LNCAP (cell line): ENCODE data around the gene VPS51.

Source experiments
- CTCF ChIP-seq: fragments of 450-650 bp; IDR thresholded peaks from 2 replicates; pipeline ENCODE4 v1.5.1; 2017; ENCODE audit warnings: mild to moderate bottlenecking

VPS51 gene

GRCh38 chr11:65095974-65096806, at the start of gene VPS51:
TSS of gene VPS51 (plus strand) at chr11:65096214. CDS start at chr11:65096251, 37 bp downstream.
- TF ChIP-seq CTCF, result no peak

- TF ChIP-seq CTCF, result no peak
Measured at GRCh38 chr11:65047581-65048422, 48.2 kb upstream of the VPS51 start.

- no peak for TF ChIP-seq CTCF
Measured at GRCh38 chr11:65051398-65051858, 44.6 kb upstream of the VPS51 start.

GRCh38 chr11:65053827-65054508, 42.0 kb upstream of the VPS51 start:
- TF ChIP-seq CTCF, result no peak

- no peak for TF ChIP-seq CTCF
Measured at GRCh38 chr11:65055538-65055937, 40.5 kb upstream of the VPS51 start.

GRCh38 chr11:65056999-65057398, 39.0 kb upstream of the VPS51 start:
- TF ChIP-seq CTCF, result no peak

- no peak for TF ChIP-seq CTCF
Measured at GRCh38 chr11:65057526-65057925, 38.5 kb upstream of the VPS51 start.
